HepG2 (cell line): Measurements from ENCODE around the gene EBLN2. TPM values are rescaled to one million over a fixed set of nuclear protein-coding genes. Genes with fewer than 3 reads are reported as not detected.

Source experiments
- ATAC-seq: fragments of 200-7000 bp; cut with Tn5 transposase; 3 replicates; pipeline ENCODE4 v1.9.1; 2020; ENCODE audit warnings: mild to moderate bottlenecking, moderate library complexity
- BruUV-seq: library from RNA; stranded (reverse); fragments of 400-500 nt; replicated peaks from 2 replicates; lab custom pipeline; 2021; lab: Mats Ljungman, UMichigan
- CTCF ChIA-PET: fragments of 300-600 bp; formaldehyde crosslinking; extraction: SDS; loops from one replicate; lab custom pipeline; 2021; ENCODE audit warnings: low total read pairs, inconsistent platforms, low intra/inter-chr PET ratio; lab: Yijun Ruan, JAX
- POLR2A ChIA-PET: fragments of 350-600 bp; sonication (Branson Sonifier 250); formaldehyde crosslinking; loops from one replicate; lab custom pipeline; 2020; ENCODE audit warnings: antibody characterized with exemption, inconsistent platforms; lab: Yijun Ruan, JAX
- DNase-seq: peaks from one replicate; pipeline ENCODE4 v3.0.0-alpha.2; 2015; ENCODE audit warnings: low spot score
- FAIRE-seq: peaks from 3 replicates; lab custom pipeline; 2011; peaks lifted over from hg19 to GRCh38; lab: Jason Lieb, UNC
- H2AFZ ChIP-seq: one replicate; pipeline ENCODE4 v1.6.1; 2011; ENCODE audit warnings: low read length, inconsistent platforms
- H3K27ac ChIP-seq: fragments of 300-600 bp; 3 replicates; pipeline ENCODE4 v1.8.0; 2011; ENCODE audit warnings: mixed run types, mild to moderate bottlenecking, mixed read lengths, low read length, inconsistent platforms; ENCODE audit not compliant: insufficient read depth; ENCODE audit errors: extremely low read length
- H3K27me3 ChIP-seq, 2 experiments: fragments of 200-600 bp in 1 of 2; 2 replicates in 1 of 2; 3 replicates in 1 of 2; pipeline versions ENCODE4 v1.6.0 to v1.8.0; 2011; ENCODE audit warnings: low read length in 2 of 2, mild to moderate bottlenecking in 2 of 2, moderate library complexity in 2 of 2, inconsistent platforms in 1 of 2; ENCODE audit not compliant: insufficient read depth in 2 of 2, control insufficient read depth in 1 of 2
- H3K36me3 ChIP-seq, 2 experiments: fragments of 200-600 bp in 1 of 2; replicated peaks in 1 of 2; 2 replicates in 1 of 2; 3 replicates in 1 of 2; pipeline versions ENCODE4 v1.5.1 to v1.8.0; 2011; ENCODE audit warnings: low read length in 2 of 2, inconsistent platforms in 1 of 2; ENCODE audit not compliant: insufficient read depth in 2 of 2, control insufficient read depth in 1 of 2
- H3K4me1 ChIP-seq: 2 replicates; pipeline ENCODE4 v1.5.1; 2012; ENCODE audit warnings: low read length, inconsistent platforms; ENCODE audit not compliant: insufficient read depth
- H3K4me2 ChIP-seq: 2 replicates; pipeline ENCODE4 v1.6.0; 2011; ENCODE audit warnings: low read depth, low read length, inconsistent platforms
- H3K4me3 ChIP-seq, 3 experiments: fragments of 200-600 bp in 1 of 3; sonication (generic), shearing (Covaris generic) in 1 of 3; replicated peaks in 1 of 3; 2 replicates each; pipeline ENCODE4 v1.5.1; 2011 to 2016; ENCODE audit warnings: low read length in 3 of 3, inconsistent platforms in 2 of 3, low read depth in 2 of 3, mild to moderate bottlenecking in 2 of 3, control low read depth in 1 of 3, mixed read lengths in 1 of 3; ENCODE audit not compliant: insufficient read depth in 1 of 3
- H3K79me2 ChIP-seq: one replicate; pipeline ENCODE4 v1.6.1; 2011; ENCODE audit warnings: low read length, inconsistent platforms; ENCODE audit not compliant: insufficient read depth
- H3K9ac ChIP-seq: 2 replicates; pipeline ENCODE4 v1.6.0; 2011; ENCODE audit warnings: mild to moderate bottlenecking, low read depth, low read length, inconsistent platforms; ENCODE audit not compliant: insufficient read depth
- H3K9me3 ChIP-seq: 2 replicates; pipeline ENCODE4 v1.5.1; 2012; ENCODE audit warnings: mild to moderate bottlenecking, low read length
- H4K20me1 ChIP-seq: 2 replicates; pipeline ENCODE4 v1.6.0; 2011; ENCODE audit warnings: inconsistent platforms, mild to moderate bottlenecking, low read length, moderate library complexity; ENCODE audit not compliant: insufficient read depth
- NCOA2 ChIP-seq: sonication (generic); formaldehyde crosslinking; IDR thresholded peaks from 2 replicates; pipeline ENCODE4 v1.8.0; 2022; ENCODE audit warnings: inconsistent platforms
- PHF8 ChIP-seq: sonication (generic); formaldehyde crosslinking; IDR thresholded peaks from 2 replicates; pipeline ENCODE4 v1.5.0; 2020; ENCODE audit warnings: missing genetic modification reagents
- POLR2AphosphoS5 ChIP-seq: IDR thresholded peaks from 2 replicates; pipeline ENCODE4 v1.6.1; 2012; ENCODE audit warnings: low read depth, low read length
- RBM22 ChIP-seq: fragments of 200-400 bp; formaldehyde crosslinking; optimal IDR thresholded peaks from 2 replicates; pipeline ENCODE3; 2017; ENCODE audit warnings: mild to moderate bottlenecking, low read length, moderate library complexity
- ZFX ChIP-seq: sonication (generic); formaldehyde crosslinking; IDR thresholded peaks from 2 replicates; pipeline ENCODE4 v1.4.0; 2020; ENCODE audit warnings: mild to moderate bottlenecking, low read depth, missing genetic modification reagents, moderate library complexity
- WGBS: methylation state at CpG from one replicate; pipeline ENCODE4 v1.1.6; 2017; ENCODE audit warnings: low lambda C conversion rate; 5-methylcytosine and 5-hydroxymethylcytosine counted together
- in situ Hi-C: cut with HindIII; loops from 2 replicates; pipeline ENCODE4 v1.10.0; 2017; ENCODE audit warnings: low pct_unique_long_range_greater_than_20kb; ENCODE audit not compliant: extremely low pct_ligation_motif_present
- intact Hi-C: fragments of 100-400 bp; cut with micrococcal nuclease; formaldehyde crosslinking; loops from one replicate; pipeline ENCODE4 v1.10.0; 2022; ENCODE audit not compliant: unreplicated experiment
- polyA plus RNA-seq, 8 experiments: library from polyadenylated mRNA; depleted of rRNA in 3 of 8; stranded (reverse) in 7 of 8; unstranded in 1 of 8; fragments of >200 nt; fragmentation: Illumina TruSeq in 4 of 8; extraction: Trizol in 4 of 8; gene quantifications; 2 replicates each; pipeline versions ENCODE4 v1.2.1 to v1.2.3, GENCODE V29; 2011 to 2016; ENCODE audit warnings: low read depth in 4 of 8, missing spikeins in 1 of 8, mixed read lengths in 1 of 8; ENCODE audit not compliant: insufficient read depth in 1 of 8
- total RNA-seq, 5 experiments: library from RNA; depleted of rRNA; stranded (reverse); fragments of >200 nt; fragmentation: Illumina TruSeq; extraction: Trizol; gene quantifications; 2 replicates each; pipeline ENCODE4 v1.2.3, GENCODE V29; 2016; ENCODE audit warnings: low read depth in 1 of 5

Gene EBLN2
- total and polyA plus RNA-seq, 2 of the 13 experiments (the other 11 are each of a cell fraction or from before 2014, with no cell fraction given) = 3.3 to 8.3 TPM

- BruUV-seq = no TSS peak
- Histone ChIP-seq H3K27ac (no peak overlapping the region), H3K36me3 (peaks cover 0 to 4% of the 10 kb centered on the region in 2 experiments; a peak in 2 of 5 replicates), H3K4me3 (no peak overlapping the region), H3K9ac (no peak overlapping the region), H3K4me1 (peaks cover 8% of the 10 kb centered on the region), H3K4me2 (no peak overlapping the region), H4K20me1 (no peaks in the 10 kb centered on the region), H3K79me2 (no peaks in the 10 kb centered on the region), H3K9me3 (no peaks in the 10 kb centered on the region), H2AFZ (no peak overlapping the region), H3K27me3 (no peaks in the 10 kb centered on the region)
- peak; percentile 32; the same call in 1 of the 2 replicates for TF ChIP-seq POLR2AphosphoS5
- no peak for TF ChIP-seq PHF8
- no peak for TF ChIP-seq NCOA2
- peak; percentile 83 for TF ChIP-seq RBM22
- ATAC-seq (peak; percentile 24; the same call in 2 of the 3 replicates), DNase-seq (no peak), FAIRE-seq (no peak)
- ChIA-PET CTCF (no interaction called here), POLR2A (no interaction called here)
- WGBS = 80% methylated on average over 1 of the region's 1 CpG
- intact Hi-C loops = no loop called here
- in situ Hi-C loops = loop anchor here (25.0 kb wide), 1 partner anchor 660 kb away; no protein-coding TSS in a partner anchor
These were observed 10.5 kb downstream of the EBLN2 start for GRCh38 chr3:73071952-73072351.

- H3K4me2 ChIP-seq = no peak overlapping the region
- H2AFZ ChIP-seq = no peak overlapping the region
- DNase-seq (no peak), FAIRE-seq (no peak), ATAC-seq (no peak; the same call in 2 of the 3 replicates)
- intact Hi-C loops (no loop called here), in situ Hi-C loops (loop anchor here (25.0 kb wide), 1 partner anchor 660 kb away; no protein-coding TSS in a partner anchor)
- no peak overlapping the region for H3K9ac ChIP-seq
- H3K27ac ChIP-seq = no peak overlapping the region
- no peak for TF ChIP-seq ZFX (CRISPR knock-in tag)
- WGBS = no CpG with 5 or more reads among the region's 1 CpG
- CTCF ChIA-PET = no interaction called here
- H3K4me1 ChIP-seq = peaks cover 8% of the 10 kb centered on the region
- H3K36me3 ChIP-seq = no peaks in the 10 kb centered on the region
- no peaks in the 10 kb centered on the region for H3K9me3 ChIP-seq
- no peaks in the 10 kb centered on the region for H3K27me3 ChIP-seq
- no peak overlapping the region for H3K4me3 ChIP-seq
- no peaks in the 10 kb centered on the region for H3K79me2 ChIP-seq
- no TSS peak for BruUV-seq
- no peaks in the 10 kb centered on the region for H4K20me1 ChIP-seq
- POLR2A ChIA-PET = no interaction called here
These were observed 11.2 kb downstream of the EBLN2 start for GRCh38 chr3:73072634-73073033.
